GM23248 (cell line): Measurements from ENCODE around the gene ATP8A2. TPM values are rescaled to one million over a fixed set of nuclear protein-coding genes. Genes with fewer than 3 reads are reported as not detected.
"Not testable (repeated sequence)": the region's sequence is repeated elsewhere in the genome, so short reads cannot be mapped to it uniquely, and the experiment has no call there.

Source experiments
- DNase-seq: peaks from one replicate; pipeline ENCODE4 v3.0.0-alpha.2; 2015
- H2AFZ ChIP-seq: fragments of 200-600 bp; sonication (generic); 2 replicates; pipeline ENCODE4 v1.6.1; 2016; ENCODE audit warnings: antibody characterized with exemption
- H3F3A ChIP-seq: fragments of 200-600 bp; sonication (generic); 2 replicates; pipeline ENCODE4 v1.6.1; 2016; ENCODE audit warnings: mild to moderate bottlenecking, antibody characterized with exemption, mixed run types; ENCODE audit not compliant: insufficient read depth
- H3K27ac ChIP-seq: fragments of 200-600 bp; sonication (generic); 2 replicates; pipeline ENCODE4 v1.5.1; 2016; ENCODE audit warnings: mild to moderate bottlenecking
- H3K27me3 ChIP-seq: fragments of 200-600 bp; sonication (generic); replicated peaks from 2 replicates; pipeline ENCODE4 v1.6.1; 2016; ENCODE audit warnings: mild to moderate bottlenecking; ENCODE audit not compliant: insufficient read depth
- H3K36me3 ChIP-seq: fragments of 200-600 bp; sonication (generic); 2 replicates; pipeline ENCODE4 v1.6.1; 2016; ENCODE audit warnings: low read depth, mild to moderate bottlenecking
- H3K4me1 ChIP-seq: fragments of 200-600 bp; sonication (generic); 2 replicates; pipeline ENCODE4 v1.6.1; 2016; ENCODE audit warnings: mild to moderate bottlenecking; ENCODE audit not compliant: insufficient read depth
- H3K4me2 ChIP-seq: fragments of 200-600 bp; sonication (generic); one replicate; pipeline ENCODE4 v1.6.1; 2016; ENCODE audit warnings: mild to moderate bottlenecking; ENCODE audit not compliant: unreplicated experiment
- H3K4me3 ChIP-seq: fragments of 200-600 bp; sonication (generic); 2 replicates; pipeline ENCODE4 v1.5.1; 2016; ENCODE audit warnings: mild to moderate bottlenecking
- H3K79me2 ChIP-seq: fragments of 200-600 bp; sonication (generic); 2 replicates; pipeline ENCODE4 v1.6.1; 2016; ENCODE audit warnings: mild to moderate bottlenecking; ENCODE audit not compliant: insufficient read depth
- H3K9ac ChIP-seq: fragments of 200-600 bp; sonication (generic); 2 replicates; pipeline ENCODE4 v1.6.1; 2016; ENCODE audit warnings: mild to moderate bottlenecking
- H3K9me2 ChIP-seq: fragments of 200-600 bp; sonication (generic); 2 replicates; pipeline ENCODE4 v1.6.1; 2016; ENCODE audit warnings: mixed run types, mild to moderate bottlenecking, moderate library complexity; ENCODE audit not compliant: insufficient read depth
- H3K9me3 ChIP-seq: fragments of 200-600 bp; sonication (generic); one replicate; pipeline ENCODE4 v1.6.1; 2017; ENCODE audit warnings: low read depth
- H4K20me1 ChIP-seq: fragments of 200-600 bp; sonication (generic); 2 replicates; pipeline ENCODE4 v1.6.0; 2016; ENCODE audit not compliant: insufficient read depth
- EZH2 ChIP-seq: fragments of 200-600 bp; sonication (generic); IDR thresholded peaks from 2 replicates; pipeline ENCODE4 v1.6.1; 2018; ENCODE audit warnings: antibody characterized with exemption, mild to moderate bottlenecking; ENCODE audit not compliant: insufficient read depth, poor library complexity, severe bottlenecking
- EZH2phosphoT487 ChIP-seq: fragments of 200-600 bp; sonication (generic); IDR thresholded peaks from 2 replicates; pipeline ENCODE4 v1.6.1; 2018; ENCODE audit warnings: antibody characterized with exemption, moderate library complexity, mild to moderate bottlenecking, low read depth; ENCODE audit not compliant: insufficient read depth
- WGBS, 2 experiments: methylation state at CpG; one replicate each; pipeline ENCODE4 v1.1.6; 2015 to 2017; ENCODE audit warnings: low lambda C conversion rate in 2 of 2, low coverage in 1 of 2; ENCODE audit errors: missing lambda C conversion rate in 2 of 2; 5-methylcytosine and 5-hydroxymethylcytosine counted together
- in situ Hi-C: fragments of 300-500 bp; cut with MboI; formaldehyde crosslinking; loops from 2 replicates; pipeline ENCODE4 v1.15.0; 2020
- polyA plus RNA-seq: library from polyadenylated mRNA; unstranded; fragments of >200 nt; fragmentation: Nextera tagmentation; extraction: Ambion mirVana; gene quantifications from 2 replicates; pipeline ENCODE4 v1.2.1, GENCODE V29; 2016
- total RNA-seq: library from RNA; depleted of rRNA; stranded (reverse); fragments of >200 nt; shearing (Covaris generic); gene quantifications from 2 replicates; pipeline ENCODE4 v1.2.3, GENCODE V29; 2014

Gene ATP8A2
- total and polyA plus RNA-seq, 2 experiments from 2014 or later: under 0.01 to 0.05 TPM

DNA sequence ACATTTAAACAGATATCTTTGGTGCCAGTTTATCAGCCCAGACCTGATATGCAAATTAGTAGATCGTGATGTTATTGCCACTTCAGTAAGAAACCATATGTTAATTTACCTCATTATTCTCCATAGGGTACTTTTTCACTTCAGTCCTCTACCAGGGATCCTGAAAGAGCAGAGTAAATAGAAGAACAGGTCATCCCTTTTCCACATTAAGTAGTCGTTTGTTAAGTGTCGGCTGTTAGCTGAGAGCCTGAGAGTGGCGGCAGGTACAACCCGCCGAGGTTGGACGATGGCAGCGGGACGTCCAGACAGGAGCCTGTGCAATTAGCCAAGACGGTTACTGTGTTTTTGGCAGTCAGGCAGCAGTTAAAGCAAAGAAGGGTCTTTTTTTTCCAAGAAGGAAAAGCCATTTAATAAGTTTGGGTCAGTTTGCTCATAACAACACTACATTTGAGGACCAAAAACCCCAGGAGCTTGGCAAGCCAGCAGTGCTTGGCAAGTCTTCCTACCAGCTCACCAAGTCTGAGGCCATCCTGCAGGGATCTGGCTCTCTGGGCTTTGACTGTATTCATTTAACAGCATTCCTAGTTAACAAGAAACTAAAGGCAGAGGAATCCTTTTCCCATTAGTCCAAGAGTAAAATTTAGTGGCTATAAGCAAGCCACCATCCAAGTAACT is 448.2 kb downstream of the ATP8A2 start:
- in situ Hi-C loops: no loop called here

DNA sequence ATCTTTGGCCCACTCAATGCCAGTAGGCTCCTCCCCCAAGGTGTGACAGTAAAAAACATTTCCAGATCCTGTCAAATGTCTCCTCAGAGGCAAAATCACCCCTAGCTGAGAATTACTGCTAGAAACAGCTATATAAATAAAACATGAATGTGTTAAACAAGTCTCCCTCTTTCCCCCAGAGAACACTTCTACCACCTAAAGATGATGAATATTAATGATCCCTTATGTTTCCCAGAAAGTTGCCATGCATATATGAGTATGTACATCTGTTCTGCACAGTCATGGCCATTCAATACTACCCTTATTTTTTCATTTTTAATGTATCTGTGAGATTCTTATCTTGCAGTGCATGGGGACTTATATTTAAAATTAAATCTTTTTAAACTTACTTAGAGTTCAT is 450.0 kb downstream of the ATP8A2 start:
- H3K27me3 ChIP-seq: no peaks in the 10 kb centered on the region; the same call in none of the 2 replicates

More for the DNA sequence above, 448.2 kb downstream of the ATP8A2 start:
- H3K9me3 ChIP-seq: no peaks in the 10 kb centered on the region
- no peaks in the 10 kb centered on the region for H3F3A ChIP-seq
- H3K27me3 ChIP-seq: no peaks in the 10 kb centered on the region; the same call in none of the 2 replicates
- no peaks in the 10 kb centered on the region for H3K79me2 ChIP-seq
- WGBS, 2 experiments: 11 to 13% methylated on average over 10 of the region's 10 CpGs
- no peak overlapping the region for H3K27ac ChIP-seq
- H3K4me1 ChIP-seq: no peaks in the 10 kb centered on the region
- H3K36me3 ChIP-seq: no peaks in the 10 kb centered on the region
- H3K4me2 ChIP-seq: no peak overlapping the region
- no peak overlapping the region for H3K9ac ChIP-seq
- H2AFZ ChIP-seq: no peak overlapping the region
- DNase-seq: no peak
- H4K20me1 ChIP-seq: no peaks in the 10 kb centered on the region
- no peak for TF ChIP-seq EZH2phosphoT487
- TF ChIP-seq EZH2: no peak
- no peak overlapping the region for H3K4me3 ChIP-seq
- H3K9me2 ChIP-seq: no peaks in the 10 kb centered on the region

DNA sequence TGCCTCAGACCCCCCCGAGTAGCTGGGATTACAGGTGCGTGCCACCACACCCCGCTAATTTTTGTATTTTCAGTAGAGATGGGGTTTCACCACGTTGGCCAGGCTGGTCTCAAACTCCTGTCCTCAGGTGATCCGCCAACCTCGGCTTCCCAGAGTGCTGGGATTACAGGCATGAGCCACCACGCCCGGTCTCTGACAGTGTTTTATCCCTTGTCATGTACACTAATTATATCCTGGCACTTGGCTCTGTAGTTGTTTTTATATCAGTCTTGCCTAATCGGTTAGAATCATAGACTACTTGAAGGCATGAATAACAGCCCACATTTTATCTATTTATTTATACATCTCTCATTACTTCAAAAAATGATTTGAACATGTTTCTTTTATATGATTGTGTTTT is 455.4 kb downstream of the ATP8A2 start:
- H3K4me1 ChIP-seq, H3K4me3 ChIP-seq, H3K79me2 ChIP-seq, H2AFZ ChIP-seq, DNase-seq, H3K36me3 ChIP-seq, in situ Hi-C loops, H3K9me2 ChIP-seq, H3K4me2 ChIP-seq, H3K9ac ChIP-seq, H3K27ac ChIP-seq, H4K20me1 ChIP-seq, H3K9me3 ChIP-seq, H3F3A ChIP-seq, H3K27me3 ChIP-seq: not testable (repeated sequence)
- 37 to 42% methylated on average over 9 of the region's 9 CpGs for WGBS, 2 experiments

More for the DNA sequence above, 450.0 kb downstream of the ATP8A2 start:
- Histone ChIP-seq H3K9me2 (no peaks in the 10 kb centered on the region), H2AFZ (no peak overlapping the region), H3K79me2 (no peaks in the 10 kb centered on the region), H3K36me3 (no peaks in the 10 kb centered on the region), H3K9ac (no peak overlapping the region), H3K9me3 (no peaks in the 10 kb centered on the region), H3K4me1 (no peaks in the 10 kb centered on the region), H4K20me1 (no peaks in the 10 kb centered on the region), H3K27ac (no peak overlapping the region), H3K4me2 (no peak overlapping the region), H3K4me3 (no peak overlapping the region), H3F3A (no peaks in the 10 kb centered on the region)
- in situ Hi-C loops: no loop called here
- TF ChIP-seq EZH2phosphoT487: no peak
- TF ChIP-seq EZH2: no peak
- no peak for DNase-seq

DNA sequence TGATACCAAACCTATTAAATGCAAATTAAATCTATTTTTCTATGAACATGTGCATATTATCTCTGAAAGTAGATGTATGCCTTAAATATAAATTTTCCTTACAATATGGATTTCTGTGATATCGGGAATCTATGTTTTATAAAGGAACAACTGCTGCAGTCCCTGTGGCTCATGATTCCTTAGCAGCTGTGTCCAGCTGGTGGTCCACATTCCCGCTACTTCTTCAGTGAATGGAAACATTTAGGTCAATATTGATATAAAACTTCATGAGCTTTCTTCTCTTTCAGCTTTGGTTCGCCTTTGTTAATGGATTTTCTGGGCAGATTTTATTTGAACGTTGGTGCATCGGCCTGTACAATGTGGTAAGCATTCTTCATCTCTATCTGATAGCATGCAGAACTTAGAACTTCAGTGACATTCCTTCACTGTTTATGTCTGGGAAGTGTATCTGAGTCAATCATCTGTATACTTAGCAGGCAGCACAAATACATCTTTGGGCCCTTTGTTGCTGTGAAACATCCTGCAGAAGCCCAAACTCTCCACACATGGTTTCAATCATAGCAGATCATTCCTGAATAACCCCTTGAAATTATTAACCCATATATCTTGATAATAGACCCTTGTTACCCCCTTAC is 456.2 kb downstream of the ATP8A2 start:
- H4K20me1 ChIP-seq: no peaks in the 10 kb centered on the region
- H2AFZ ChIP-seq: no peak overlapping the region
- no peaks in the 10 kb centered on the region for H3K36me3 ChIP-seq
- H3K79me2 ChIP-seq: no peaks in the 10 kb centered on the region
- no peak overlapping the region for H3K27ac ChIP-seq
- no peaks in the 10 kb centered on the region for H3K9me2 ChIP-seq
- WGBS, 2 experiments: 47 to 50% methylated on average over 5 of the region's 5 CpGs
- no peaks in the 10 kb centered on the region; the same call in 1 of the 2 replicates for H3K27me3 ChIP-seq
- in situ Hi-C loops: no loop called here
- H3K9me3 ChIP-seq: no peaks in the 10 kb centered on the region
- TF ChIP-seq EZH2phosphoT487 (no peak), EZH2 (no peak)
- no peak overlapping the region for H3K9ac ChIP-seq
- no peaks in the 10 kb centered on the region for H3F3A ChIP-seq
- no peak for DNase-seq
- H3K4me2 ChIP-seq: no peak overlapping the region
- no peak overlapping the region for H3K4me3 ChIP-seq
- no peaks in the 10 kb centered on the region for H3K4me1 ChIP-seq
